Heart left ventricle (tissue), 16 donors: ENCODE results near the gene C22orf15. TPM values are rescaled to one million over a fixed set of nuclear protein-coding genes. Genes with fewer than 3 reads are reported as not detected.
A peak's percentile ranks its signal among the peaks of the same experiment; 100 is the strongest.

Experiments used
- ATAC-seq, 4 donors: fragments of 200-7000 bp; cut with Tn5 transposase; one replicate each; pipeline ENCODE4 v1.9.1; 2020 to 2022; ENCODE audit warnings: moderate library complexity in 4 of 4, mild to moderate bottlenecking in 3 of 4, moderate number of reproducible peaks in 1 of 4
- DNase-seq, 5 donors: peaks; one replicate each; pipeline ENCODE4 v3.0.0-alpha.2; 2020
- H3K27ac ChIP-seq, 12 donors: fragments of 200-600 bp; sonication (generic) in 4 of 12; one replicate each; pipeline versions ENCODE4 v1.5.0 to v1.8.0; 2016 to 2022; ENCODE audit warnings: mild to moderate bottlenecking in 2 of 12
- H3K27me3 ChIP-seq, 9 donors: fragments of 200-600 bp; sonication (generic) in 2 of 9; one replicate each; pipeline versions ENCODE4 v1.5.1 to v1.8.0; 2016 to 2022; ENCODE audit warnings: mild to moderate bottlenecking in 3 of 9
- H3K36me3 ChIP-seq, 9 donors: fragments of 200-600 bp; sonication (generic) in 2 of 9; one replicate each; pipeline versions ENCODE4 v1.5.0 to v1.8.0; 2018 to 2022; ENCODE audit warnings: mild to moderate bottlenecking in 2 of 9
- H3K4me1 ChIP-seq, 12 donors: fragments of 200-600 bp; sonication (generic) in 4 of 12; one replicate each; pipeline versions ENCODE4 v1.5.0 to v1.8.0; 2016 to 2022; ENCODE audit warnings: mild to moderate bottlenecking in 3 of 12
- H3K4me3 ChIP-seq, 12 donors: fragments of 200-600 bp; sonication (generic) in 4 of 12; one replicate each; pipeline versions ENCODE4 v1.5.0 to v1.8.0; 2017 to 2022; ENCODE audit warnings: mild to moderate bottlenecking in 9 of 12, moderate library complexity in 4 of 12
- H3K9me3 ChIP-seq, 12 donors: fragments of 200-600 bp; sonication (generic) in 4 of 12; one replicate each; pipeline versions ENCODE4 v1.5.0 to v1.8.0; 2016 to 2022; ENCODE audit warnings: mild to moderate bottlenecking in 1 of 12
- CTCF ChIP-seq, 12 donors: fragments of 200-600 bp; sonication (generic) in 4 of 12; IDR thresholded peaks; one replicate each; pipeline versions ENCODE4 v1.5.0 to v1.8.0; 2018 to 2022; ENCODE audit warnings: antibody characterized with exemption in 12 of 12, mild to moderate bottlenecking in 5 of 12
- POLR2A ChIP-seq, 2 donors: fragments of 450-650 bp; IDR thresholded peaks; one replicate each; pipeline ENCODE4 v1.6.1; 2017; ENCODE audit warnings: antibody characterized with exemption in 2 of 2, mild to moderate bottlenecking in 2 of 2, moderate library complexity in 2 of 2
- WGBS, 4 donors: extraction: QIAGEN DNeasy Blood & Tissue Kit in 2 of 4; methylation state at CpG; one replicate each; pipeline versions ENCODE4 v1.1.5 to v1.1.7; 2013 to 2018; 5-methylcytosine and 5-hydroxymethylcytosine counted together
- intact Hi-C, 10 donors: fragments of 100-400 bp; cut with DNase I; formaldehyde crosslinking; loops; one replicate each; pipeline versions ENCODE4 v1.11.1 to v1.14.2; 2022
- polyA plus RNA-seq, 2 donors: library from polyadenylated mRNA; stranded (reverse); fragments of 200-250 nt; gene quantifications; one replicate each; pipeline ENCODE4 v1.2.3, GENCODE V29; 2013
- total RNA-seq, 9 donors: library from RNA; depleted of rRNA in 2 of 9; stranded (reverse); fragments of >200 nt in 2 of 9; fragmentation: NEBNext Ultra II Directional in 3 of 9; extraction: Animal tissue kit (Norgen Biotek cat#: 25700) in 3 of 9; gene quantifications; one replicate each; pipeline versions ENCODE4 v1.1.0 to v1.2.4, GENCODE V29; 2016 to 2023
- donor health status: ischemic (EF 13 %, LVEDD 7.1; RV severe dilation, severe dysfunction).
- donor health status: healthy with polysubstance abuse.
- donor health status: DM: no; HTN: yes; CAD: no.
- donor health status: DM: no; HTN: no; CAD: no.
- donor health status: ischemic (EF 25% LVEDD 6.9; RV normal size, moderate dysfunction).
- donor health status: ischemic (EF 25% LVEDD 5.7; RV mildly dilated, moderate dysfunction).
- donor health status: healthy.
- donor health status: DM: yes; HTN: yes; CAD: no.
- donor health status: ischemic (EF 35%, LVEDD 5.7; RV mildly dilated, moderate dysfunction).
- donor health status: nonischemic (EF 11% LVEDD 7.7; RV severe dilation, severe dysfunction).
- donor health status: DM: yes; HTN: yes; CAD: no.
- donor health status: PGD.
- donor health status: ischemic (EF 29% LVEDD 5.4; RV normal size, mild dysfunction).
- donor health status: nonischemic (EF 23%, LVEDD 6.1; RV moderate dilation, normal function).

The C22orf15 gene
- total and polyA plus RNA-seq, 11 donors, result not detected

GRCh38 chr22:23801238-23801821 lies 38.5 kb downstream of the C22orf15 start:
- Histone ChIP-seq H3K27me3 (no peaks in the 10 kb centered on the region), H3K36me3 (peaks cover 0 to 97% (median 88%) of the 10 kb centered on the region in 9 donors), H3K27ac (no peak overlapping the region), H3K4me1 (peaks cover 0 to 5% (median 0%) of the 10 kb centered on the region in 12 donors), H3K9me3 (no peaks in the 10 kb centered on the region), H3K4me3 (no peak overlapping the region)
- DNase-seq (no peak), ATAC-seq (no peak)
- TF ChIP-seq CTCF (IDR thresholded peaks at IDR 0.05) (no peak), POLR2A (IDR thresholded peaks at IDR 0.05) (no peak)
- intact Hi-C loops, result no loop called here
- 89 to 91% (median 91%) methylated on average over 11 of the region's 11 CpGs for WGBS, 4 donors

GRCh38 chr22:23801886-23802377 lies 39.1 kb downstream of the C22orf15 start:
- intact Hi-C loops, result no loop called here
- no peak overlapping the region for H3K4me3 ChIP-seq
- no peaks in the 10 kb centered on the region for H3K27me3 ChIP-seq
- 88 to 94% (median 93%) methylated on average over 8 of the region's 8 CpGs for WGBS, 4 donors
- H3K36me3 ChIP-seq, result peaks cover 0 to 98% (median 90%) of the 10 kb centered on the region in 9 donors
- ATAC-seq, result no peak
- no peaks in the 10 kb centered on the region for H3K9me3 ChIP-seq
- no peak for DNase-seq
- H3K27ac ChIP-seq, result no peak overlapping the region
- TF ChIP-seq CTCF (IDR thresholded peaks at IDR 0.05) (no peak), POLR2A (IDR thresholded peaks at IDR 0.05) (no peak)
- H3K4me1 ChIP-seq, result peaks cover 0 to 5% (median 0%) of the 10 kb centered on the region in 12 donors

GRCh38 chr22:23803001-23803819 lies 40.4 kb downstream of the C22orf15 start:
- TF ChIP-seq POLR2A (IDR thresholded peaks at IDR 0.05) (no peak), CTCF (IDR thresholded peaks at IDR 0.05) (no peak)
- Histone ChIP-seq H3K9me3 (no peaks in the 10 kb centered on the region), H3K4me1 (peaks cover 0 to 5% (median 0%) of the 10 kb centered on the region in 12 donors), H3K4me3 (no peak overlapping the region), H3K27me3 (no peaks in the 10 kb centered on the region), H3K27ac (no peak overlapping the region), H3K36me3 (peaks cover 0 to 97% (median 91%) of the 10 kb centered on the region in 9 donors)
- ATAC-seq (peak in 1 of 4 donors; percentile 11), DNase-seq (no peak)
- WGBS, 4 donors, result 82 to 91% (median 83%) methylated on average over 17 to 21 of the region's 21 CpGs
- intact Hi-C loops, result no loop called here

GRCh38 chr22:23804781-23805291 lies 42.0 kb downstream of the C22orf15 start:
- no peak overlapping the region for H3K4me3 ChIP-seq
- DNase-seq (no peak), ATAC-seq (peak in 3 of 4 donors; percentile 20 to 34 (median 33))
- no peaks in the 10 kb centered on the region for H3K9me3 ChIP-seq
- no peaks in the 10 kb centered on the region for H3K27me3 ChIP-seq
- intact Hi-C loops, result no loop called here
- peak overlapping the region in 1 of 12 donors; percentile 0 for H3K27ac ChIP-seq
- peaks cover 0 to 99% (median 82%) of the 10 kb centered on the region in 9 donors for H3K36me3 ChIP-seq
- peaks cover 0 to 5% (median 0%) of the 10 kb centered on the region in 12 donors for H3K4me1 ChIP-seq
- no peak for TF ChIP-seq CTCF (IDR thresholded peaks at IDR 0.05)
- no peak for TF ChIP-seq POLR2A (IDR thresholded peaks at IDR 0.05)
- 66 to 90% (median 75%) methylated on average over 9 to 12 of the region's 12 CpGs for WGBS, 4 donors
